ENCODE data around the gene FLOT1. TPM values are rescaled to one million over a fixed set of nuclear protein-coding genes. Genes with fewer than 3 reads are reported as not detected.
A peak's percentile ranks its signal among the peaks of the same experiment; 100 is the strongest.

The FLOT1 gene
- total and polyA plus RNA-seq, 2 of the 13 experiments (the other 11 are each of a cell fraction or from before 2014, with no cell fraction given): 82.3 to 130 TPM

- TF ChIP-seq ERF (CRISPR knock-in tag; IDR thresholded peaks at IDR 0.05): peak; percentile 38; the same call in 1 of the 2 replicates
- no peak for TF ChIP-seq ZNF790 (CRISPR knock-in tag; IDR thresholded peaks at IDR 0.05; ENCODE audit: borderline replicate concordance)
- TF ChIP-seq GTF3A (CRISPR knock-in tag; conservative IDR thresholded peaks at IDR 0.05): no peak
- TF ChIP-seq, protein P1, sequence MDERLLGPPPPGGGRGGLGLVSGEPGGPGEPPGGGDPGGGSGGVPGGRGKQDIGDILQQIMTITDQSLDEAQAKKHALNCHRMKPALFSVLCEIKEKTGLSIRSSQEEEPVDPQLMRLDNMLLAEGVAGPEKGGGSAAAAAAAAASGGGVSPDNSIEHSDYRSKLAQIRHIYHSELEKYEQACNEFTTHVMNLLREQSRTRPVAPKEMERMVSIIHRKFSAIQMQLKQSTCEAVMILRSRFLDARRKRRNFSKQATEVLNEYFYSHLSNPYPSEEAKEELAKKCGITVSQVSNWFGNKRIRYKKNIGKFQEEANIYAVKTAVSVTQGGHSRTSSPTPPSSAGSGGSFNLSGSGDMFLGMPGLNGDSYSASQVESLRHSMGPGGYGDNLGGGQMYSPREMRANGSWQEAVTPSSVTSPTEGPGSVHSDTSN (CRISPR knock-in tag; IDR thresholded peaks at IDR 0.05): no peak
- TF ChIP-seq ATF1 (CRISPR knock-in tag; IDR thresholded peaks at IDR 0.05): no peak
- TF ChIP-seq YY1 (IDR thresholded peaks at IDR 0.05; ENCODE audit: insufficient read depth, insufficient replicate concordance, low read depth, low read length): no peak
- TF ChIP-seq, protein P2, sequence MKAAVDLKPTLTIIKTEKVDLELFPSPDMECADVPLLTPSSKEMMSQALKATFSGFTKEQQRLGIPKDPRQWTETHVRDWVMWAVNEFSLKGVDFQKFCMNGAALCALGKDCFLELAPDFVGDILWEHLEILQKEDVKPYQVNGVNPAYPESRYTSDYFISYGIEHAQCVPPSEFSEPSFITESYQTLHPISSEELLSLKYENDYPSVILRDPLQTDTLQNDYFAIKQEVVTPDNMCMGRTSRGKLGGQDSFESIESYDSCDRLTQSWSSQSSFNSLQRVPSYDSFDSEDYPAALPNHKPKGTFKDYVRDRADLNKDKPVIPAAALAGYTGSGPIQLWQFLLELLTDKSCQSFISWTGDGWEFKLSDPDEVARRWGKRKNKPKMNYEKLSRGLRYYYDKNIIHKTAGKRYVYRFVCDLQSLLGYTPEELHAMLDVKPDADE (CRISPR knock-in tag; IDR thresholded peaks at IDR 0.05): no peak
- no peak; the same call in 1 of the 2 replicates for TF ChIP-seq NFKB2 (CRISPR knock-in tag; IDR thresholded peaks at IDR 0.05; ENCODE audit: borderline replicate concordance)
- TF ChIP-seq ZNF333 (CRISPR knock-in tag; IDR thresholded peaks at IDR 0.05; ENCODE audit: borderline replicate concordance): no peak
- 0 out of 2 replicates have a peak, but pooled peaks have one; percentile 53 for TF ChIP-seq HNRNPL (IDR thresholded peaks at IDR 0.05; ENCODE audit: low read depth, low read length)
- no peak for TF ChIP-seq ZNF652 (CRISPR knock-in tag; IDR thresholded peaks at IDR 0.05; ENCODE audit: borderline replicate concordance, low read depth)
- TF ChIP-seq FOXJ3 (CRISPR knock-in tag; IDR thresholded peaks at IDR 0.05; ENCODE audit: borderline replicate concordance): no peak
- TF ChIP-seq KAT2B (IDR thresholded peaks at IDR 0.05; ENCODE audit: borderline replicate concordance, low read depth, low read length): no peak
- TF ChIP-seq TEAD2 (CRISPR knock-in tag; IDR thresholded peaks at IDR 0.05): no peak
- TF ChIP-seq IRF9 (CRISPR knock-in tag; IDR thresholded peaks at IDR 0.05; ENCODE audit: borderline replicate concordance): no peak
- TF ChIP-seq ZNF335 (CRISPR knock-in tag; IDR thresholded peaks at IDR 0.05): no peak
- no peak for TF ChIP-seq ZBTB42 (CRISPR knock-in tag; IDR thresholded peaks at IDR 0.05)
- TF ChIP-seq CBFB (CRISPR knock-in tag; IDR thresholded peaks at IDR 0.05): 0 out of 2 replicates have a peak, but pooled peaks have one; percentile 54
- TF ChIP-seq ZSCAN25 (CRISPR knock-in tag; IDR thresholded peaks at IDR 0.05): 0 out of 2 replicates have a peak, but pooled peaks have one; percentile 42
- TF ChIP-seq, protein P3, sequence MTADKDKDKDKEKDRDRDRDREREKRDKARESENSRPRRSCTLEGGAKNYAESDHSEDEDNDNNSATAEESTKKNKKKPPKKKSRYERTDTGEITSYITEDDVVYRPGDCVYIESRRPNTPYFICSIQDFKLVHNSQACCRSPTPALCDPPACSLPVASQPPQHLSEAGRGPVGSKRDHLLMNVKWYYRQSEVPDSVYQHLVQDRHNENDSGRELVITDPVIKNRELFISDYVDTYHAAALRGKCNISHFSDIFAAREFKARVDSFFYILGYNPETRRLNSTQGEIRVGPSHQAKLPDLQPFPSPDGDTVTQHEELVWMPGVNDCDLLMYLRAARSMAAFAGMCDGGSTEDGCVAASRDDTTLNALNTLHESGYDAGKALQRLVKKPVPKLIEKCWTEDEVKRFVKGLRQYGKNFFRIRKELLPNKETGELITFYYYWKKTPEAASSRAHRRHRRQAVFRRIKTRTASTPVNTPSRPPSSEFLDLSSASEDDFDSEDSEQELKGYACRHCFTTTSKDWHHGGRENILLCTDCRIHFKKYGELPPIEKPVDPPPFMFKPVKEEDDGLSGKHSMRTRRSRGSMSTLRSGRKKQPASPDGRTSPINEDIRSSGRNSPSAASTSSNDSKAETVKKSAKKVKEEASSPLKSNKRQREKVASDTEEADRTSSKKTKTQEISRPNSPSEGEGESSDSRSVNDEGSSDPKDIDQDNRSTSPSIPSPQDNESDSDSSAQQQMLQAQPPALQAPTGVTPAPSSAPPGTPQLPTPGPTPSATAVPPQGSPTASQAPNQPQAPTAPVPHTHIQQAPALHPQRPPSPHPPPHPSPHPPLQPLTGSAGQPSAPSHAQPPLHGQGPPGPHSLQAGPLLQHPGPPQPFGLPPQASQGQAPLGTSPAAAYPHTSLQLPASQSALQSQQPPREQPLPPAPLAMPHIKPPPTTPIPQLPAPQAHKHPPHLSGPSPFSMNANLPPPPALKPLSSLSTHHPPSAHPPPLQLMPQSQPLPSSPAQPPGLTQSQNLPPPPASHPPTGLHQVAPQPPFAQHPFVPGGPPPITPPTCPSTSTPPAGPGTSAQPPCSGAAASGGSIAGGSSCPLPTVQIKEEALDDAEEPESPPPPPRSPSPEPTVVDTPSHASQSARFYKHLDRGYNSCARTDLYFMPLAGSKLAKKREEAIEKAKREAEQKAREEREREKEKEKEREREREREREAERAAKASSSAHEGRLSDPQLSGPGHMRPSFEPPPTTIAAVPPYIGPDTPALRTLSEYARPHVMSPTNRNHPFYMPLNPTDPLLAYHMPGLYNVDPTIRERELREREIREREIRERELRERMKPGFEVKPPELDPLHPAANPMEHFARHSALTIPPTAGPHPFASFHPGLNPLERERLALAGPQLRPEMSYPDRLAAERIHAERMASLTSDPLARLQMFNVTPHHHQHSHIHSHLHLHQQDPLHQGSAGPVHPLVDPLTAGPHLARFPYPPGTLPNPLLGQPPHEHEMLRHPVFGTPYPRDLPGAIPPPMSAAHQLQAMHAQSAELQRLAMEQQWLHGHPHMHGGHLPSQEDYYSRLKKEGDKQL (CRISPR knock-in tag; IDR thresholded peaks at IDR 0.05; ENCODE audit: low read depth): no peak
- TF ChIP-seq ZNF777 (CRISPR knock-in tag; IDR thresholded peaks at IDR 0.05): no peak
- no peak for TF ChIP-seq CCAR2 (optimal IDR thresholded peaks at IDR 0.05; ENCODE audit: low read depth, low read length)
These were observed 11.7 kb downstream of the FLOT1 start (continued) for GRCh38 chr6:30730601-30731435.
